Measurements from ENCODE around the gene TOMM40. TPM values are rescaled to one million over a fixed set of nuclear protein-coding genes. Genes with fewer than 3 reads are reported as not detected.
A peak's percentile ranks its signal among the peaks of the same experiment; 100 is the strongest.

TOMM40 gene
- total and polyA plus RNA-seq, 2 of the 13 experiments (the other 11 are each of a cell fraction or from before 2014, with no cell fraction given), result 72.0 to 110 TPM

GRCh38 chr19:44914433-44915206 lies 23.6 kb downstream of the TOMM40 start, which contains the start of gene APOC1 (continued):
- 0 out of 2 replicates have a peak, but pooled peaks have one; percentile 36 for TF ChIP-seq E2F1 (CRISPR knock-in tag; IDR thresholded peaks at IDR 0.05)
- TF ChIP-seq NFYB (CRISPR knock-in tag; IDR thresholded peaks at IDR 0.05), result peak; percentile 96
- TF ChIP-seq NRL (CRISPR knock-in tag; IDR thresholded peaks at IDR 0.05; ENCODE audit: borderline replicate concordance), result 0 out of 2 replicates have a peak, but pooled peaks have one; percentile 26
- 0 out of 2 replicates have a peak, but pooled peaks have one; percentile 60 for TF ChIP-seq ZNF816 (CRISPR knock-in tag; IDR thresholded peaks at IDR 0.05; ENCODE audit: borderline replicate concordance)
- 0 out of 2 replicates have a peak, but pooled peaks have one; percentile 70 for TF ChIP-seq TRAFD1 (CRISPR knock-in tag; IDR thresholded peaks at IDR 0.05; ENCODE audit: borderline replicate concordance)
- TF ChIP-seq ZBTB7B (CRISPR knock-in tag; IDR thresholded peaks at IDR 0.05), result peak; percentile 12
- TF ChIP-seq SP5 (CRISPR knock-in tag; IDR thresholded peaks at IDR 0.05; ENCODE audit: borderline replicate concordance, low read depth), result peak; percentile 80; the same call in 1 of the 2 replicates
- TF ChIP-seq SALL1 (CRISPR knock-in tag; IDR thresholded peaks at IDR 0.05), result peak; percentile 58
- peak; percentile 44; the same call in 1 of the 2 replicates for TF ChIP-seq ZNF788 (CRISPR knock-in tag; IDR thresholded peaks at IDR 0.05; ENCODE audit: borderline replicate concordance)
- peak; percentile 28; the same call in 1 of the 2 replicates for TF ChIP-seq PHF21A (CRISPR knock-in tag; IDR thresholded peaks at IDR 0.05)
- TF ChIP-seq ZNF33B (CRISPR knock-in tag; IDR thresholded peaks at IDR 0.05), result 0 out of 2 replicates have a peak, but pooled peaks have one; percentile 52
- 0 out of 2 replicates have a peak, but pooled peaks have one; percentile 55 for TF ChIP-seq ZNF605 (CRISPR knock-in tag; IDR thresholded peaks at IDR 0.05)
- TF ChIP-seq MZF1 (CRISPR knock-in tag; IDR thresholded peaks at IDR 0.05; ENCODE audit: borderline replicate concordance), result peak; percentile 47; the same call in 1 of the 2 replicates
- TF ChIP-seq ZBTB20 (CRISPR knock-in tag; IDR thresholded peaks at IDR 0.05; ENCODE audit: borderline replicate concordance, low read depth), result 0 out of 2 replicates have a peak, but pooled peaks have one; percentile 5
- TF ChIP-seq HDAC1 (CRISPR knock-in tag; IDR thresholded peaks at IDR 0.05), result peak; percentile 75
- TF ChIP-seq MED13 (CRISPR knock-in tag; IDR thresholded peaks at IDR 0.05), result peak; percentile 24; the same call in 1 of the 2 replicates

Data from HepG2 (cell line).